HFF-Myc (cell line): ENCODE measurements around the gene GOSR1.

ENCODE experiments used
- DNase-seq: peaks from one replicate; pipeline ENCODE4 v3.0.0-alpha.2; 2011; ENCODE audit warnings: low read depth; ENCODE audit errors: extremely low read depth
- H3K4me3 ChIP-seq: replicated peaks from 2 replicates; pipeline ENCODE4 v1.5.1; 2011; ENCODE audit warnings: low read depth, mild to moderate bottlenecking, control low read depth, low read length
- CTCF ChIP-seq: IDR thresholded peaks from 2 replicates; pipeline ENCODE4 v1.5.1; 2012; ENCODE audit warnings: mild to moderate bottlenecking, low read depth, low read length, control low read depth; ENCODE audit errors: missing control alignments

Gene GOSR1

GRCh38 chr17:30503558-30503957, 26.4 kb downstream of the GOSR1 start:
- H3K4me3 ChIP-seq, result no peak overlapping the region
- no peak for DNase-seq
- no peak for TF ChIP-seq CTCF

- H3K4me3 ChIP-seq, result no peak overlapping the region
- no peak for DNase-seq
- no peak for TF ChIP-seq CTCF
These were observed 28.7 kb downstream of the GOSR1 start for GRCh38 chr17:30505868-30506417.

- TF ChIP-seq CTCF, result no peak
- no peak overlapping the region for H3K4me3 ChIP-seq
- no peak for DNase-seq
These were observed 29.3 kb downstream of the GOSR1 start for GRCh38 chr17:30506481-30506880.

- H3K4me3 ChIP-seq, result no peak overlapping the region
- DNase-seq, result no peak
- TF ChIP-seq CTCF, result no peak
These were observed 36.1 kb downstream of the GOSR1 start for GRCh38 chr17:30513346-30513745.

- no peak for DNase-seq
- no peak for TF ChIP-seq CTCF
- no peak overlapping the region for H3K4me3 ChIP-seq
These were observed 37.8 kb downstream of the GOSR1 start for GRCh38 chr17:30514895-30515596.

- no peak overlapping the region for H3K4me3 ChIP-seq
- no peak for DNase-seq
- no peak for TF ChIP-seq CTCF
These were observed 40.6 kb downstream of the GOSR1 start for GRCh38 chr17:30517786-30518185.
